ENCODE measurements around the gene UQCRQ.

DNA sequence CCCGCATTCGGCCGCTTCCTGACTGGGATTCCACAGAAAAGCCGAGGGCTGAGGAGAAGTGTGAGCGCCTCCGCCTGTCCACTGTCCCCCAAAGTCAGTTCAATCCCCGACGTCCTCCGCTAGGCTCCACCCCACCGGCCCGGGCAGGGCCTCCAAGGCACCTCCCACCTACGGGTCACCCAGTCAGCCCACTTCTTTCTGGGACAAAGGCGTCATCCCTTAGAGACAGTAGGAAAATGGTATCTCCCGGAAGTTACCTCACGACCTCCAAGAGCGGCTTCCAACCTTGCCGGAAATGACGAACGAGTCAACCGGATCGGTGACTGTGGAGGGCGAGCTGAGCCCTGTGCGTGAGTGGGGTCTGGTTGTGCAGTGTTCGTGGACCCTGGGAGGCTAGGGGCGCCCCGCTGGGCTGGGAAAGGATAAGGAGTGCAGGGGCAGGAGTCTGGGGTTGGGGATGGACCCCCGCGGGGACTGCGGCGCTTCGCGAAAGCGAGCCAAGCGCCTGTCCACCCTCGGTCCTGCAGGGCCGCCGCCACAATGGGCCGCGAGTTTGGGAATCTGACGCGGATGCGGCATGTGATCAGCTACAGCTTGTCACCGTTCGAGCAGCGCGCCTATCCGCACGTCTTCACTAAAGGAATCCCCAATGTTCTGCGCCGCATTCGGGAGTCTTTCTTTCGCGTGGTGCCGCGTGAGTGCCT, at the start of gene UQCRQ, which contains the start of gene GDF9:
- TF ChIP-seq, protein P1, sequence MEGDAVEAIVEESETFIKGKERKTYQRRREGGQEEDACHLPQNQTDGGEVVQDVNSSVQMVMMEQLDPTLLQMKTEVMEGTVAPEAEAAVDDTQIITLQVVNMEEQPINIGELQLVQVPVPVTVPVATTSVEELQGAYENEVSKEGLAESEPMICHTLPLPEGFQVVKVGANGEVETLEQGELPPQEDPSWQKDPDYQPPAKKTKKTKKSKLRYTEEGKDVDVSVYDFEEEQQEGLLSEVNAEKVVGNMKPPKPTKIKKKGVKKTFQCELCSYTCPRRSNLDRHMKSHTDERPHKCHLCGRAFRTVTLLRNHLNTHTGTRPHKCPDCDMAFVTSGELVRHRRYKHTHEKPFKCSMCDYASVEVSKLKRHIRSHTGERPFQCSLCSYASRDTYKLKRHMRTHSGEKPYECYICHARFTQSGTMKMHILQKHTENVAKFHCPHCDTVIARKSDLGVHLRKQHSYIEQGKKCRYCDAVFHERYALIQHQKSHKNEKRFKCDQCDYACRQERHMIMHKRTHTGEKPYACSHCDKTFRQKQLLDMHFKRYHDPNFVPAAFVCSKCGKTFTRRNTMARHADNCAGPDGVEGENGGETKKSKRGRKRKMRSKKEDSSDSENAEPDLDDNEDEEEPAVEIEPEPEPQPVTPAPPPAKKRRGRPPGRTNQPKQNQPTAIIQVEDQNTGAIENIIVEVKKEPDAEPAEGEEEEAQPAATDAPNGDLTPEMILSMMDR (IDR thresholded peaks at IDR 0.05): peak in 2 of 6 experiments; percentile 5 to 42
- TF ChIP-seq POLR2A (IDR thresholded peaks at IDR 0.05): peak; percentile 63 to 92

Measured in thyroid gland (tissue), 4 donors.